IMR-90 (cell line): Measurements from ENCODE around the gene NUDT5. TPM values are rescaled to one million over a fixed set of nuclear protein-coding genes. Genes with fewer than 3 reads are reported as not detected.

Source experiments
- ATAC-seq: fragments of 200-7000 bp; cut with Tn5 transposase; 2 replicates; pipeline ENCODE4 v1.9.1; 2020; ENCODE audit warnings: low read depth, mild to moderate bottlenecking, moderate library complexity
- Bru-seq: library from RNA; stranded (reverse); fragments of 400-500 nt; gene quantifications from one replicate; lab custom pipeline; 2021; lab: Mats Ljungman, UMichigan
- BruChase-seq, 2 experiments: library from RNA; stranded (reverse); fragments of 400-500 nt; gene quantifications; one replicate each; lab custom pipeline; 2021; lab: Mats Ljungman, UMichigan
- BruUV-seq: library from RNA; stranded (reverse); fragments of 400-500 nt; replicated peaks from 2 replicates; lab custom pipeline; 2021; lab: Mats Ljungman, UMichigan
- CTCF ChIA-PET: fragments of 300-600 bp; formaldehyde crosslinking; extraction: SDS; loops from one replicate; lab custom pipeline; 2021; ENCODE audit warnings: antibody characterized with exemption; lab: Yijun Ruan, JAX
- POLR2A ChIA-PET: fragments of 300-600 bp; sonication (Branson Sonifier 250); formaldehyde crosslinking; loops from one replicate; lab custom pipeline; 2022; ENCODE audit warnings: antibody characterized with exemption; ENCODE audit not compliant: unreplicated experiment; lab: Charles Lee
- DNase-seq: peaks from one replicate; pipeline ENCODE4 v3.0.0; 2013
- H2AFZ ChIP-seq: replicated peaks from 2 replicates; pipeline ENCODE3; 2013; ENCODE audit warnings: low read length, mild to moderate bottlenecking; ENCODE audit not compliant: poor library complexity
- H2AK5ac ChIP-seq: 2 replicates; pipeline ENCODE4 v1.6.1; 2013; ENCODE audit warnings: low read depth, low read length, inconsistent platforms
- H2AK9ac ChIP-seq: replicated peaks from 2 replicates; pipeline ENCODE3; 2013; ENCODE audit warnings: mild to moderate bottlenecking, low read depth, low read length, moderate library complexity; ENCODE audit not compliant: poor library complexity
- H2BK120ac ChIP-seq: 2 replicates; pipeline ENCODE4 v1.6.1; 2013; ENCODE audit warnings: low read depth, low read length, inconsistent platforms
- H2BK15ac ChIP-seq: 3 replicates; pipeline ENCODE4 v1.6.1; 2013; ENCODE audit warnings: low read depth, low read length, inconsistent platforms
- H2BK20ac ChIP-seq: 2 replicates; pipeline ENCODE4 v1.6.1; 2013; ENCODE audit warnings: low read depth, mild to moderate bottlenecking, inconsistent platforms, low read length, moderate library complexity
- H2BK5ac ChIP-seq: 2 replicates; pipeline ENCODE4 v1.6.1; 2013; ENCODE audit warnings: mild to moderate bottlenecking, low read depth, low read length, inconsistent platforms; ENCODE audit not compliant: poor library complexity, severe bottlenecking
- H3K14ac ChIP-seq: replicated peaks from 2 replicates; pipeline ENCODE4 v1.6.1; 2013; ENCODE audit warnings: low read depth, low read length, inconsistent platforms
- H3K18ac ChIP-seq: 2 replicates; pipeline ENCODE4 v1.6.1; 2013; ENCODE audit warnings: low read depth, low read length, control low read depth
- H3K23ac ChIP-seq: 2 replicates; pipeline ENCODE4 v1.6.1; 2013; ENCODE audit warnings: low read depth, low read length, inconsistent platforms
- H3K27ac ChIP-seq: 2 replicates; pipeline ENCODE4 v1.5.1; 2013; ENCODE audit warnings: mild to moderate bottlenecking, control low read depth, low read length; ENCODE audit not compliant: insufficient read depth
- H3K27me3 ChIP-seq: 2 replicates; pipeline ENCODE4 v1.6.1; 2013; ENCODE audit warnings: low read length; ENCODE audit not compliant: control insufficient read depth, insufficient read depth
- H3K36me3 ChIP-seq: 2 replicates; pipeline ENCODE4 v1.6.1; 2013; ENCODE audit warnings: low read length, mixed read lengths; ENCODE audit not compliant: control insufficient read depth, insufficient read depth
- H3K4ac ChIP-seq: 2 replicates; pipeline ENCODE4 v1.6.1; 2013; ENCODE audit warnings: low read depth, low read length, inconsistent platforms
- H3K4me1 ChIP-seq: 2 replicates; pipeline ENCODE4 v1.6.1; 2013; ENCODE audit warnings: low read length, mixed read lengths; ENCODE audit not compliant: control insufficient read depth, insufficient read depth
- H3K4me2 ChIP-seq: 2 replicates; pipeline ENCODE4 v1.6.1; 2013; ENCODE audit warnings: low read depth, mild to moderate bottlenecking, control low read depth, low read length, moderate library complexity
- H3K4me3 ChIP-seq: 2 replicates; pipeline ENCODE4 v1.5.1; 2013; ENCODE audit warnings: low read depth, mild to moderate bottlenecking, control low read depth, low read length, moderate library complexity; ENCODE audit not compliant: insufficient read depth
- H3K56ac ChIP-seq: 2 replicates; pipeline ENCODE4 v1.6.1; 2013; ENCODE audit warnings: low read length, inconsistent platforms; ENCODE audit not compliant: insufficient read depth; ENCODE audit errors: extremely low read depth
- H3K79me1 ChIP-seq, 2 experiments: 2 replicates each; pipeline ENCODE4 v1.6.1; 2013; ENCODE audit warnings: low read length in 2 of 2, inconsistent platforms in 1 of 2, low read depth in 1 of 2
- H3K9ac ChIP-seq: 2 replicates; pipeline ENCODE4 v1.6.1; 2013; ENCODE audit warnings: low read depth, low read length, control low read depth
- H3K9me1 ChIP-seq: 2 replicates; pipeline ENCODE4 v1.6.1; 2013; ENCODE audit warnings: low read length, inconsistent platforms; ENCODE audit not compliant: insufficient read depth
- H3K9me3 ChIP-seq: 2 replicates; pipeline ENCODE4 v1.6.1; 2013; ENCODE audit warnings: low read length; ENCODE audit not compliant: control insufficient read depth, insufficient read depth
- H4K20me1 ChIP-seq: 2 replicates; pipeline ENCODE4 v1.6.1; 2013; ENCODE audit warnings: low read length, inconsistent platforms; ENCODE audit not compliant: insufficient read depth
- H4K5ac ChIP-seq: 2 replicates; pipeline ENCODE4 v1.6.1; 2013; ENCODE audit warnings: mild to moderate bottlenecking, low read depth, low read length, control low read depth
- H4K8ac ChIP-seq, 2 experiments: 2 replicates each; pipeline ENCODE4 v1.6.1; 2013; ENCODE audit warnings: low read depth in 2 of 2, low read length in 2 of 2, control low read depth in 1 of 2, inconsistent platforms in 1 of 2
- H4K91ac ChIP-seq: 2 replicates; pipeline ENCODE4 v1.6.1; 2013; ENCODE audit warnings: low read depth, low read length, inconsistent platforms; ENCODE audit not compliant: insufficient read depth
- BHLHE40 ChIP-seq: fragments of 150-350 bp; IDR thresholded peaks from 2 replicates; pipeline ENCODE4 v1.6.1; 2016; ENCODE audit warnings: mild to moderate bottlenecking, low read depth, low read length
- CEBPB ChIP-seq: IDR thresholded peaks from 2 replicates; pipeline ENCODE4 v1.6.1; 2012; ENCODE audit warnings: low read depth, low read length, improper control_type of control experiment
- MAZ ChIP-seq: IDR thresholded peaks from 2 replicates; pipeline ENCODE4 v1.6.1; 2012; ENCODE audit warnings: low read depth, mild to moderate bottlenecking, low read length, improper control_type of control experiment, moderate library complexity, borderline replicate concordance
- MXI1 ChIP-seq: IDR thresholded peaks from 2 replicates; pipeline ENCODE4 v1.6.1; 2012; ENCODE audit warnings: low read depth, mild to moderate bottlenecking, low read length, moderate library complexity, borderline replicate concordance
- NFE2L2 ChIP-seq: fragments of 150-350 bp; IDR thresholded peaks from 2 replicates; pipeline ENCODE4 v1.6.1; 2016; ENCODE audit warnings: low read depth, mild to moderate bottlenecking, low read length
- RAD21 ChIP-seq: IDR thresholded peaks from 2 replicates; pipeline ENCODE4 v1.6.1; 2012; ENCODE audit warnings: low read length, improper control_type of control experiment
- RCOR1 ChIP-seq: IDR thresholded peaks from 2 replicates; pipeline ENCODE4 v1.6.1; 2012; ENCODE audit warnings: mild to moderate bottlenecking, low read length, improper control_type of control experiment; ENCODE audit not compliant: insufficient replicate concordance
- WGBS, 2 experiments: methylation state at CpG; one replicate each; pipeline versions ENCODE4 v1.1.5 to v1.1.7; 2013; ENCODE audit warnings: missing lambda C conversion rate in 2 of 2; ENCODE audit not compliant: insufficient read length in 1 of 2; ENCODE audit errors: extremely low coverage in 2 of 2; 5-methylcytosine and 5-hydroxymethylcytosine counted together
- dilution Hi-C: fragments of 300-500 bp; cut with HindIII; formaldehyde crosslinking; loops from one replicate; pipeline ENCODE4 v1.14.3; 2018; ENCODE audit warnings: low sequenced_read_pairs; ENCODE audit not compliant: unreplicated experiment
- in situ Hi-C: fragments of 300-500 bp; cut with MboI; formaldehyde crosslinking; loops from 3 replicates; pipeline ENCODE4 v1.14.3; 2019; ENCODE audit warnings: low sequenced_read_pairs, inconsistent platforms, mixed read lengths
- intact Hi-C: fragments of 100-400 bp; cut with micrococcal nuclease; formaldehyde crosslinking; loops from 2 replicates; pipeline ENCODE4 v1.10.0; 2022
- long read RNA-seq: library from polyadenylated mRNA; unstranded; transcript quantifications from one replicate; pipeline ENCODE4 v2.0.0, GENCODE V29; 2021; ENCODE audit not compliant: unreplicated experiment
- polyA plus RNA-seq, 3 experiments: library from polyadenylated mRNA; depleted of rRNA; stranded (reverse); fragments of >200 nt; gene quantifications; 2 replicates each; pipeline ENCODE4 v1.2.3, GENCODE V29; 2012; ENCODE audit warnings: low replicate concordance in 1 of 3
- total RNA-seq: library from RNA; depleted of rRNA; stranded (reverse); fragments of >200 nt; gene quantifications from 2 replicates; pipeline ENCODE4 v1.2.3, GENCODE V29; 2012; rRNA removed
- TF ChIP-seq, protein P1 (sequence below): conservative IDR thresholded peaks from 2 replicates; pipeline ENCODE4 v1.5.1; 2012; ENCODE audit warnings: mild to moderate bottlenecking, low read depth, low read length, improper control_type of control experiment

The NUDT5 gene
- 70.1 and 74.2 TPM in 2 replicates for total RNA-seq
- 68.7 and 74.6 TPM in 2 replicates for polyA plus RNA-seq (2012; rRNA removed)
- polyA plus RNA-seq (2012; cell fraction: cytosol; rRNA removed) = 25.9 and 61.6 TPM in 2 replicates
- 14.5 and 65.6 TPM in 2 replicates for polyA plus RNA-seq (2012; cell fraction: nucleus; rRNA removed; ENCODE audit: low replicate concordance)
- percentile 80 among the genes with signal in this experiment for Bru-seq, nascent RNA
- BruChase-seq, experiment 1, labeled RNA remaining after a 6-hour chase = percentile 83 among the genes with signal in this experiment
- BruChase-seq, experiment 2, labeled RNA remaining after a 2-hour chase = percentile 76 among the genes with signal in this experiment
- long read RNA-seq, partial matches to known transcripts = 1 of 11 reads
- long read RNA-seq, other reads (novel, unspliced or antisense) = 10 of 11 reads

DNA sequence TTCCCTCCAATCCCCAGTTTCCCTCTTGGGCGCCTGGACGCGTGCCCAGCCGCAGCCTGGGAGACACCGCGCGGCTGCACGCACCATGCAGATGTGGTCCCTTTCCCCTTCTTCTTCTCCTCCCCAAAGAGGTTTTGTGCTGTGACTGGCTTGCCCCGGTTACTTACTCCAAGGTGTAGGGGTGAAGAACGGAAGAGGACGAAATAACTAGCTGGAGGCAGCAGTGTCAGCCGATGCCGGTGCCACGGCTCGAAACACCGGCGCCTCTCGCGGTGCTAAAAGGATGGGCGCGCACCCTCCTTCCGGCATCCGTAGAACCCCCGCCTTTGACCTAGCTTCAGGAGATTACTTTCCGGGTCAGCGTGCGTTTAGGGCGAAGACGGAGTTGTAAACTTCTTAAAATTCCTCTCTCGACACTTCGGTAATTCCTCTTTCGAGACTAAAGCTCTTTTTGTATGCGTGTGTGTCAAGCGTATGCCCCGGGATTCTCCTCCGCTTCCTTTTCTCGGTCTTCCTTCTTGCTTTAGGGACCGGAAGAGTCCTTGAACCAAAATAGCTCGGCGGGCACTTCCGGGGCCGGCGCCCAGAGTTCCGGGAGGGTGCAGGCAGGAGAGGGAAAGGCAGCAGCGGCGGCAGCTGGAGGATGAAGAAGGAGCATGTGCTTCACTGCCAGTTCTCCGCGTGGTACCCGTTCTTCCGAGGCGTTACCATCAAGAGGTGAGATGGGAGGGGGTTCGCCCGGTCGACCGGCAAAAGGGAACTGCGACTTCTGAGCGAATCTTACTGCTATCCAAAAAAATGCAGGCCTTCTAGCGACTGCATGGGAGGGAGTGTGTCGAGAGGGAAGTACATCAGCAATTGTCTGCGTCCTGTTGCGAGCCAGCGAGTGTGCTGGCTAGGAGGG, at the start of gene NUDT5, which contains the start of gene CDC123:
TSS of gene NUDT5 (minus strand) at position 289 of the 904 bp plus-strand sequence. CDS start 9,600 bp downstream, outside the sequence.
TSS of gene CDC123 (plus strand) at position 586 of the 904 bp plus-strand sequence. CDS start at position 644, 58 bp downstream.
- H2BK15ac ChIP-seq = peak within 1 kb of the TSS; percentile 98; the same call in 2 of the 3 replicates
- peak within 1 kb of the TSS; percentile 73 for H2AK5ac ChIP-seq
- intact Hi-C loops (loop anchor here (5.0 kb wide), 2 partner anchors 516 to 881 kb away; no protein-coding TSS in a partner anchor), in situ Hi-C loops (no loop called here), dilution Hi-C loops (no loop called here)
- peak within 1 kb of the TSS; percentile 98 for H3K23ac ChIP-seq
- H2BK20ac ChIP-seq = peak within 1 kb of the TSS; percentile 97
- DNase-seq = peak; percentile 88
- H3K27me3 ChIP-seq = no peaks in the 10 kb centered on the region
- H3K27ac ChIP-seq = peak within 1 kb of the TSS; percentile 91
- H2AK9ac ChIP-seq = peak within 1 kb of the TSS; percentile 97
- peak within 1 kb of the TSS; percentile 99 for H2BK120ac ChIP-seq
- H3K4ac ChIP-seq = peak within 1 kb of the TSS; percentile 97
- no TSS peak for BruUV-seq
- H2AFZ ChIP-seq = peak within 1 kb of the TSS; percentile 96
- peak within 1 kb of the TSS; percentile 93 to 100 for H4K8ac ChIP-seq
- ATAC-seq = peak; percentile 93
- H4K91ac ChIP-seq = peak within 1 kb of the TSS; percentile 100
- no peak for TF ChIP-seq CEBPB
- TF ChIP-seq RCOR1 = no peak
- no peak for TF ChIP-seq NFE2L2
- TF ChIP-seq MAZ = peak; percentile 74; the same call in 1 of the 2 replicates
- peak; percentile 85 for TF ChIP-seq MXI1
- TF ChIP-seq, protein P1, sequence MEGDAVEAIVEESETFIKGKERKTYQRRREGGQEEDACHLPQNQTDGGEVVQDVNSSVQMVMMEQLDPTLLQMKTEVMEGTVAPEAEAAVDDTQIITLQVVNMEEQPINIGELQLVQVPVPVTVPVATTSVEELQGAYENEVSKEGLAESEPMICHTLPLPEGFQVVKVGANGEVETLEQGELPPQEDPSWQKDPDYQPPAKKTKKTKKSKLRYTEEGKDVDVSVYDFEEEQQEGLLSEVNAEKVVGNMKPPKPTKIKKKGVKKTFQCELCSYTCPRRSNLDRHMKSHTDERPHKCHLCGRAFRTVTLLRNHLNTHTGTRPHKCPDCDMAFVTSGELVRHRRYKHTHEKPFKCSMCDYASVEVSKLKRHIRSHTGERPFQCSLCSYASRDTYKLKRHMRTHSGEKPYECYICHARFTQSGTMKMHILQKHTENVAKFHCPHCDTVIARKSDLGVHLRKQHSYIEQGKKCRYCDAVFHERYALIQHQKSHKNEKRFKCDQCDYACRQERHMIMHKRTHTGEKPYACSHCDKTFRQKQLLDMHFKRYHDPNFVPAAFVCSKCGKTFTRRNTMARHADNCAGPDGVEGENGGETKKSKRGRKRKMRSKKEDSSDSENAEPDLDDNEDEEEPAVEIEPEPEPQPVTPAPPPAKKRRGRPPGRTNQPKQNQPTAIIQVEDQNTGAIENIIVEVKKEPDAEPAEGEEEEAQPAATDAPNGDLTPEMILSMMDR = no peak
- 0 out of 2 replicates have a peak, but pooled peaks have one; percentile 18 for TF ChIP-seq BHLHE40
- peak; percentile 14; the same call in 1 of the 2 replicates for TF ChIP-seq RAD21
- peak within 1 kb of the TSS; percentile 90 for H3K4me2 ChIP-seq
- H3K9ac ChIP-seq = peak within 1 kb of the TSS; percentile 93
- WGBS, 2 experiments = 0% methylated on average over 25 of the region's 62 CpGs; no CpG with 5 or more reads in 1 of the 2 experiments
- peak within 1 kb of the TSS; percentile 89 for H3K18ac ChIP-seq
- H3K9me3 ChIP-seq = no peaks in the 10 kb centered on the region
- H4K5ac ChIP-seq = peak within 1 kb of the TSS; percentile 97
- peak within 1 kb of the TSS; percentile 91 for H2BK5ac ChIP-seq
- peaks cover 7% of the 10 kb centered on the region; the same call in 1 of the 2 replicates for H3K4me1 ChIP-seq
- CTCF ChIA-PET = interaction anchor here (1.6 kb wide), 1 partner anchor 18 kb away, joined by 4 read pairs; no protein-coding TSS in a partner anchor
- H3K9me1 ChIP-seq = 0 out of 2 replicates have a peak, but pooled peaks cover 2% of the 10 kb centered on the region
- peak within 1 kb of the TSS; percentile 97 for H3K14ac ChIP-seq
- peak within 1 kb of the TSS; percentile 99 for H3K56ac ChIP-seq
- H3K79me1 ChIP-seq = peaks cover 13 to 61% of the 10 kb centered on the region in 2 experiments
- peaks cover 9% of the 10 kb centered on the region for H3K36me3 ChIP-seq
- H3K4me3 ChIP-seq = peak within 1 kb of the TSS; percentile 86
- POLR2A ChIA-PET = interaction anchor here (0.5 to 1.0 kb wide), 5 partner anchors 16 to 551 kb away, joined by 3 to 10 read pairs (median 3); no protein-coding TSS in a partner anchor
- peaks cover 11% of the 10 kb centered on the region; the same call in 1 of the 2 replicates for H4K20me1 ChIP-seq
